ENCODE results near the gene TRPM4.

DNA sequence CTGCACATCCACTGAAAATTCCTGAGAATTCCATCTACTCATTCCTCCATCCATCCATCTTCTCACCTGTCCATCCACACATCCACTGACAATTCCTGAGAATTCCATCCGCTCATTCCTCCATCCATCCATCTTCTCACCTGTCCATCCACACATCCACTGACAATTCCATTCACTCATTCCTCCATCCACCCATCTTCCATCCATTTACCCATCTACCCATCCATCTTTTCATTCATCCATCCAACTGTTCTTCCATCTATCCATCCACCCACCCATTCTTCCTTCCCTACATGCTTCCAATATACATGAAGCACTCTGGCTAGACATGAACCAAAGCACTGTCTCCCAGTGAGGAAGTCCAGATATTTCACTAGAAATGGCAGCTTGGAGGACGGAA, 15.6 kb downstream of the TRPM4 start:
- no peak for TF ChIP-seq CTCF (conservative IDR thresholded peaks at IDR 0.05; ENCODE audit: low read depth, low read length)
- TF ChIP-seq EZH2 (IDR thresholded peaks at IDR 0.05; ENCODE audit: low read length, unreplicated experiment), result no peak

Measured in PC-3 (cell line).